Mesothelial cell of epicardium (in vitro differentiated cells): ENCODE data around the gene INPP1. TPM values are rescaled to one million over a fixed set of nuclear protein-coding genes. Genes with fewer than 3 reads are reported as not detected.

Experiments
- DNase-seq, 2 experiments: peaks; one replicate each; pipeline ENCODE4 v3.0.0; 2021; ENCODE audit warnings: low spot score in 2 of 2; ENCODE audit not compliant: unreplicated experiment in 2 of 2
- H3K27ac Mint-ChIP-seq: 2 replicates; pipeline ENCODE4 v1.8.0; 2021; ENCODE audit warnings: mixed read lengths
- H3K27me3 Mint-ChIP-seq: 2 replicates; pipeline ENCODE4 v1.8.0; 2021; ENCODE audit warnings: low read depth, mixed read lengths
- H3K36me3 Mint-ChIP-seq: 2 replicates; pipeline ENCODE4 v1.8.0; 2021; ENCODE audit warnings: mixed read lengths
- H3K4me1 Mint-ChIP-seq: 2 replicates; pipeline ENCODE4 v1.8.0; 2021; ENCODE audit warnings: mixed read lengths
- H3K4me3 Mint-ChIP-seq: 2 replicates; pipeline ENCODE4 v1.8.0; 2021; ENCODE audit warnings: mild to moderate bottlenecking, moderate library complexity, mixed read lengths
- H3K9me3 Mint-ChIP-seq: 2 replicates; pipeline ENCODE4 v1.8.0; 2021; ENCODE audit warnings: mixed read lengths
- total RNA-seq: library from RNA; stranded (reverse); gene quantifications from 3 replicates; pipeline ENCODE4 v1.2.1, GENCODE V29; 2021
- TF ChIP-seq, protein P1 (sequence below): fragments of 200-600 bp; sonication (generic); IDR thresholded peaks from one replicate; pipeline ENCODE4 v1.5.0; 2021; ENCODE audit warnings: antibody characterized with exemption; ENCODE audit not compliant: unreplicated experiment

Gene INPP1
- total RNA-seq, 1 donor from 2014 or later: 18.4 TPM

DNA sequence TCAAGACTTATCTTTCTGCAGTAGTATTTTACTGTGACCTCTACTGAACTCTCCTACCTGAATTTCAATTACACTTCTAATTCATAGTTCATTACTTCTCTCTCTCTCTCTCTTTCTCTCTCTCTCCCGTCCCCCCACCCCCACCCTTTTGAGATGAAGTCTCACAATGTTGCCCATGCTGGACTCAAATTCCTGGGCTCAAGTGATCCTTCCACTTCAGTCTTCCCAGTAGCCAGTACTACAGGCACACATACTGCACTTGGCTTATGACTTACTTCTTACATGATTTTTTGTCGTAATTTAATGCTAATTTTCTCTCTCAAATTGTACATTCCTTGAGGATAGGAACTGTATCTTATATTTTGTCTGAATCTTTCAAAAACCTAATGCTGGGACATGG, 17.8 kb upstream of the INPP1 start:
- H3K4me3 Mint-ChIP-seq: no peak overlapping the region
- H3K27me3 Mint-ChIP-seq: no peaks in the 10 kb centered on the region
- TF ChIP-seq, protein P1, sequence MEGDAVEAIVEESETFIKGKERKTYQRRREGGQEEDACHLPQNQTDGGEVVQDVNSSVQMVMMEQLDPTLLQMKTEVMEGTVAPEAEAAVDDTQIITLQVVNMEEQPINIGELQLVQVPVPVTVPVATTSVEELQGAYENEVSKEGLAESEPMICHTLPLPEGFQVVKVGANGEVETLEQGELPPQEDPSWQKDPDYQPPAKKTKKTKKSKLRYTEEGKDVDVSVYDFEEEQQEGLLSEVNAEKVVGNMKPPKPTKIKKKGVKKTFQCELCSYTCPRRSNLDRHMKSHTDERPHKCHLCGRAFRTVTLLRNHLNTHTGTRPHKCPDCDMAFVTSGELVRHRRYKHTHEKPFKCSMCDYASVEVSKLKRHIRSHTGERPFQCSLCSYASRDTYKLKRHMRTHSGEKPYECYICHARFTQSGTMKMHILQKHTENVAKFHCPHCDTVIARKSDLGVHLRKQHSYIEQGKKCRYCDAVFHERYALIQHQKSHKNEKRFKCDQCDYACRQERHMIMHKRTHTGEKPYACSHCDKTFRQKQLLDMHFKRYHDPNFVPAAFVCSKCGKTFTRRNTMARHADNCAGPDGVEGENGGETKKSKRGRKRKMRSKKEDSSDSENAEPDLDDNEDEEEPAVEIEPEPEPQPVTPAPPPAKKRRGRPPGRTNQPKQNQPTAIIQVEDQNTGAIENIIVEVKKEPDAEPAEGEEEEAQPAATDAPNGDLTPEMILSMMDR: no peak
- no peaks in the 10 kb centered on the region for H3K4me1 Mint-ChIP-seq
- H3K9me3 Mint-ChIP-seq: no peaks in the 10 kb centered on the region
- DNase-seq: no peak
- H3K36me3 Mint-ChIP-seq: no peaks in the 10 kb centered on the region
- H3K27ac Mint-ChIP-seq: no peak overlapping the region

- Mint-ChIP-seq H3K9me3 (no peaks in the 10 kb centered on the region), H3K27me3 (no peaks in the 10 kb centered on the region), H3K36me3 (no peaks in the 10 kb centered on the region), H3K4me3 (no peak overlapping the region), H3K27ac (no peak overlapping the region), H3K4me1 (no peaks in the 10 kb centered on the region)
- TF ChIP-seq, protein P1: no peak
- no peak for DNase-seq
Observed at GRCh38 chr2:190327867-190328572, 15.4 kb upstream of the INPP1 start.

GRCh38 chr2:190328573-190329147, 14.7 kb upstream of the INPP1 start:
- Mint-ChIP-seq H3K4me3 (no peak overlapping the region), H3K4me1 (no peaks in the 10 kb centered on the region), H3K27ac (no peak overlapping the region), H3K36me3 (no peaks in the 10 kb centered on the region), H3K27me3 (no peaks in the 10 kb centered on the region), H3K9me3 (no peaks in the 10 kb centered on the region)
- DNase-seq: no peak
- TF ChIP-seq, protein P1: no peak

- TF ChIP-seq, protein P1: no peak
- no peak for DNase-seq
- Mint-ChIP-seq H3K4me3 (no peak overlapping the region), H3K36me3 (no peaks in the 10 kb centered on the region), H3K27me3 (no peaks in the 10 kb centered on the region), H3K27ac (no peak overlapping the region), H3K4me1 (peaks cover 3% of the 10 kb centered on the region), H3K9me3 (no peaks in the 10 kb centered on the region)
Observed at GRCh38 chr2:190333395-190333794, 10.0 kb upstream of the INPP1 start.

- no peak for DNase-seq
- Mint-ChIP-seq H3K27ac (no peak overlapping the region), H3K4me3 (no peak overlapping the region), H3K9me3 (no peaks in the 10 kb centered on the region), H3K36me3 (no peaks in the 10 kb centered on the region), H3K4me1 (peaks cover 3% of the 10 kb centered on the region), H3K27me3 (no peaks in the 10 kb centered on the region)
- TF ChIP-seq, protein P1: no peak
Observed at GRCh38 chr2:190333928-190334327, 9.5 kb upstream of the INPP1 start.
